Measurements from ENCODE around the gene HJURP. TPM values are rescaled to one million over a fixed set of nuclear protein-coding genes. Genes with fewer than 3 reads are reported as not detected.
"Not testable (repeated sequence)": the region's sequence is repeated elsewhere in the genome, so short reads cannot be mapped to it uniquely, and the experiment has no call there.

HJURP gene, protein sequence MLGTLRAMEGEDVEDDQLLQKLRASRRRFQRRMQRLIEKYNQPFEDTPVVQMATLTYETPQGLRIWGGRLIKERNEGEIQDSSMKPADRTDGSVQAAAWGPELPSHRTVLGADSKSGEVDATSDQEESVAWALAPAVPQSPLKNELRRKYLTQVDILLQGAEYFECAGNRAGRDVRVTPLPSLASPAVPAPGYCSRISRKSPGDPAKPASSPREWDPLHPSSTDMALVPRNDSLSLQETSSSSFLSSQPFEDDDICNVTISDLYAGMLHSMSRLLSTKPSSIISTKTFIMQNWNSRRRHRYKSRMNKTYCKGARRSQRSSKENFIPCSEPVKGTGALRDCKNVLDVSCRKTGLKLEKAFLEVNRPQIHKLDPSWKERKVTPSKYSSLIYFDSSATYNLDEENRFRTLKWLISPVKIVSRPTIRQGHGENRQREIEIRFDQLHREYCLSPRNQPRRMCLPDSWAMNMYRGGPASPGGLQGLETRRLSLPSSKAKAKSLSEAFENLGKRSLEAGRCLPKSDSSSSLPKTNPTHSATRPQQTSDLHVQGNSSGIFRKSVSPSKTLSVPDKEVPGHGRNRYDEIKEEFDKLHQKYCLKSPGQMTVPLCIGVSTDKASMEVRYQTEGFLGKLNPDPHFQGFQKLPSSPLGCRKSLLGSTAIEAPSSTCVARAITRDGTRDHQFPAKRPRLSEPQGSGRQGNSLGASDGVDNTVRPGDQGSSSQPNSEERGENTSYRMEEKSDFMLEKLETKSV
- 1 to 10 TPM in 1 of 2 donors, not detected in 1; 1.1 TPM for total RNA-seq
- long read RNA-seq = 0 reads

DNA sequence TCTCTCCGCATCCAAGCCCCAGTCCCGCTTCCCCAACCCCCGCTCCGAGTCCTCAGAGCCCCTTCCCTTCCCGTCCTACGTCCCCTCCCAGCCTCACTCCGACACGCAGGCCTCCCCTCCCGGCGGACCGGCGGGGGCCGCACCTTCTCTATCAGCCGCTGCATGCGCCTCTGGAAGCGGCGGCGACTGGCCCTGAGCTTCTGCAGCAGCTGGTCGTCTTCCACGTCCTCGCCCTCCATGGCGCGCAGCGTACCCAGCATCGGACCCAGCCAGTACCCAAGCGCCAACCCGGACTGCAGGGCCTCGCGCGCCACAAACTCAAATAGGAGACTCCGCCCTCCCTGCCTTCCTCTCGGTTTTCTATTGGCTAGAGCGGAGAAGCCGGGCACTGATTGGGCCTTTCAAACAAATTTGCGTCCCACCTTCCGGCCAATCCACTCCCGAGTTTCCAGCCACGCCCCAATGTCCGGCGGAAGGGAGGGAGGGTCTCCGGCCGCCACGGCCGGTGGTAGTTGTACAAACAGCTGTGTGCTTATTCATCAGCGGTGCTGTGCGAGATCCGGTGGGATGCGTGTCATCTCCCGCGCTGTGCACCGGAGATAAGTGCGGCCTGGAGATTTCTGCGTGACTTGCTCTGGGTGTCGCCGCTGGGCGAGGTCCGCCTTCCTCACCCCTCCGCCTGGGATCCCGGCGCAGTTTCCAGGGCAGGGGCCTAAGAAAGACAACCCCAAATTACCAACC, at the start of gene HJURP:
Gene HJURP, minus strand, starts transcription at position 295 of the 741 bp plus-strand sequence. Its CDS starts 35 bp downstream, at position 260.
- ATAC-seq = peak; percentile 100
- DNase-seq = peak; percentile 93
- intact Hi-C loops (cut with DNase I) = no loop called here

DNA sequence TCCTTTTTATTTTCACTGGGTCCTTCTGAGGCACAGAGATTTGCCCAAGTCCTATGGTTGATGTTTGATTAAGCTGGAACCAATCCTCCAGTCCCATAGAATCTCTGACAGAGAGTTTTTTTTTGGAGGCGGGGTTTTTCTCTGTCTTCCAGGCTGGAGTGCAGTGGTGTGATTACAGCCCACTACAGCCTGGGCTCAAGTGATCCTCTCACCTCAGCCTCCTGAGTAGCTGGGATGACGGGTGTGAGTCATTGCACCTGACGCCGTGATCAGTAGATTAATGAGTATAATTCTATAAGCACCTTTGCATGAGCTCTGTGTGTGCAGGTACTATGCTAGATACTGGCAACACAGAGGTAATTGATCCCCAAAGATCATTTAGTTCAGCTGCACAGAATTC, 47.5 kb upstream of the HJURP start:
- no peak for DNase-seq
- intact Hi-C loops (cut with DNase I) = no loop called here
- no peak for ATAC-seq

DNA sequence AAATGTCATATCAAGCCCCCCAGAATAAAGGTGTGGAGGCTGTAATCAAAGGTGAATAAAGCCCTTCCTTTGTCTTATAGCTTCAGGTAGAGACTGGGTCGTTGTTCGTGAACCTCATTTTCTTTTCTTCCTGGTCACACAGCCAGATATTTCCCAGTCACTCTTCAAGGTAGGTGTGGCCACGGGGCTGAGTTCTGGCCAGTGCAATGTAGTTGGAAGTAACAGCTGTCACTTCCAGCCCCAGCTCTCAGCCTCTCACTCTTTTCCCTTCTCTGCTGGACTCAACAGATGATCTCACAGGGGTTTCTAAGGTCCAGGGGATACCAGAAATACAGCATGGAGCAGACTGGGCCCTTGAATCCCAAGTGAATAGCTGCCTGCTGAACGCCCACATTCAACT, 47.0 kb upstream of the HJURP start:
- intact Hi-C loops (cut with DNase I) = no loop called here
- ATAC-seq (no peak), DNase-seq (no peak)

DNA sequence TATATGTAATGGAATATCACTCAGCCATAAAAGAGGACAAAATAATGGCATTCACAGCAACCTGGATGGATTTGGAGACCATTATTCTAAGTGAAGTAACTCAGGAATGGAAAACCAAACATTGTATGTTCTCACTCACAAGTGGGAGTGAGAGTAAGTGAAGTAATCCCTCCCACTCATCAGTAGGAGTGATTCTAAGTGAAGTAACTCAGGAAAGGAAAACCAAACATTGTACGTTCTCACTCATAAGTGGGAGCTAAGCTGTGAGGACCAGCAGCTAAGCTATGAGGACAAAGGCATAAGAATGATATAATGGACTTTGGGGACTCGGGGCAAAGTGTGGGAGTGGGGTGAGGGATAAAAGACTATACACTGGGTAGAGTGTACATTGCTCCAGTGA, 41.9 kb upstream of the HJURP start:
- DNase-seq; ATAC-seq; intact Hi-C loops (cut with DNase I): not testable (repeated sequence)

DNA sequence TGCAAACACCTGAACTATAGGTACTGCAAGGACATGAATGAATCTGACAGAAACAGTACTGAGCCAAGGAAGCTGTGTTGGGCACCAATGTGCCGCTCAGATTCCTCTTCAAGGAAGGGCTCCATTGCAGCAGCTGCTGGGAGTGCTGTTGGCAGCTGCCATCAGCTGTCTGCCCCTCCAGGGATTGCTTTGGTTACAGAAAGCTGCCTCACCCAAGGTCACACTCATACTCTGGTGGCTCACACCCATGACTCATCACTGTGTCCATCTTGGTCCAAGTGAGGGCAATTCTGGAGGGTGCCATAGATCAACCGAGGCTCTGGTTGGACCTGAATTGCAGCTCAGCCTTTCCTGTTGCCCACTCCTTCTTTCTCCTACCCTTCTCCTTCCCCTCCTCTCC, 38.5 kb upstream of the HJURP start:
- intact Hi-C loops (cut with DNase I) = no loop called here
- ATAC-seq = no peak
- DNase-seq = no peak

DNA sequence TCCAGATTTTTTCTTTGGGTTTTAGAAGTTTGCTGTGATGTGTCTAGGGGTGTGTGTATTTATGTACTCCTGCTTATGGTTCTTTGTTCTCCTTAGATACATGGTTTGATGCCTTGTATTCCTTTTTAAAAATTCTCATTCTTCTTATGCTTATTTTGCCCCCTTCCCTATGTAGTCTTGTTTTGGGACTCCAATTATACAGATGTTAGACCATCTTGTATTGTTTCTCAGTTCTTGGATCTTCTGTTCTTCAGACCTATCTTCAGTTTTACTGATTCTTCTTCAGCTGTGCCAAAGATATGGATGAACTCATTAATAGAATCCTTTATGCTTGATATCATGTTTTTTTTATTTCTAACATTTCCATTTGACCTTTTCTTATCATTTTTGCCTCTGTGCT, 28.0 kb upstream of the HJURP start:
- ATAC-seq = no peak
- intact Hi-C loops (cut with DNase I) = no loop called here
- no peak for DNase-seq

DNA sequence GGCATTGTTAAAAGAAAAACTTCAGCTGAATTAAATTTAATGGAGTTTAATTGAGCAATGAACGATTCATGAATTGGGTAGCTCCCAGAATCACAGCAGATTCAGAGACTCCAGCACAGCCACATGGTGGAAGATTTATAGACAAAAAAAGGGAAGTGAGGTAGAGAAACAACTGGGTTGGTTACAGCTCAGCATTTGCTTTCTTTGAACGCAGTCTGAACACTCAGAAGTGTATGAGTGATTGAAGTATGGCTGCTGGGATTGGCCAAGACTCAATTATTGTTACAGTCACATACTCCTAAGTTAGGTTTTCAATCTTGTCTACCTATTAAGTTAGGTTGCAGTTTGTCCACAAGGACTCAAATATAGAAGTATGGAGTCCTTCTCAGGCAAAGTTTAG, 17.8 kb upstream of the HJURP start:
- intact Hi-C loops (cut with DNase I) = not testable (repeated sequence)

DNA sequence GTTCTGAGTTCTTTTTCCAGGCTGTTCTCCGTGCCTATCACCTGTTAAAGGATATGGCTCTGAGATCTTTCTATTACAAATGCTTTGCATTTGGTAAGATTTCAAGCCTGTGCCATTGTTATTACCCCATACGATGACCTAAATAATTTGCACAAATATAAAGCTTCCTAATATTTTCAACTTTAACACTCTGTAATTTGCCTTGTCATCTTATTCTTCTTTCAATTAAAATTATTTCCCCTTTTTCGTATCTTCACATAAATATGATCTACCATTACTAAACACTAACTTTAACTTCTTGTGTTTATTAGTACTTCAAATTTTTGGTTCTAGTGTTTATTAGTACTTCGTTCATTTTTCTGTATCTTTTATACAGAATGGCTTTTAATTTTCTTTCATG, 17.1 kb upstream of the HJURP start:
- DNase-seq (no peak), ATAC-seq (no peak)
- intact Hi-C loops (cut with DNase I) = no loop called here

More for the DNA sequence above, 17.8 kb upstream of the HJURP start:
- DNase-seq, ATAC-seq: not testable (repeated sequence)

DNA sequence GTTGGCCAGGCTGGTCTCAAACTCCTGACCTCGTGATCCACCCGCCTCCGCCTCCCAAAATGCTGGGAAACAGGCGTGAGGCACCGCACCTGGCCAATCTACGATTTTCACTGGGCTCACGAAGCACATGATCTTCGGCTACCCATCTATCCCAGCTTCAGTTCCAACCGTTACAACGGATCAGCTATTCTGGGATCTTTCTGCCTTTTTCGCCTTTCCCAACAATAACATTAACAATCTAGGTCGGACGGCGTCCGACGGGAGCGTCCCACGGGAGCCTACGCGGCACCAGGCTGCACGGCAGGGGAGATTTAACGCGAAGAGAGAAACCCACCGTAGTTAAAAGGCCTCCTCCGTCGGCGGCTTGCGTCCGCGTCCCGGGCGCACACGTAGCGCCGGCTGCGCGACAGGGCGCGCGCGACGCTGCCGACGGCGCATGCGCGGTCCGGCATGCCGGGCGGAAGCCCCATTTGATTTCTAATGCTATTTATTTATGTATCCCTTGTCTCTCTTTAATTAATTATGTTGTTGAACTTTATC, 13.7 kb upstream of the HJURP start, which contains the start of gene MSL3B:
Gene MSL3B, minus strand, starts transcription at position 394 of the 540 bp plus-strand sequence.
- intact Hi-C loops (cut with DNase I) = no loop called here
- DNase-seq (peak; percentile 40), ATAC-seq (peak; percentile 64 to 76)

DNA sequence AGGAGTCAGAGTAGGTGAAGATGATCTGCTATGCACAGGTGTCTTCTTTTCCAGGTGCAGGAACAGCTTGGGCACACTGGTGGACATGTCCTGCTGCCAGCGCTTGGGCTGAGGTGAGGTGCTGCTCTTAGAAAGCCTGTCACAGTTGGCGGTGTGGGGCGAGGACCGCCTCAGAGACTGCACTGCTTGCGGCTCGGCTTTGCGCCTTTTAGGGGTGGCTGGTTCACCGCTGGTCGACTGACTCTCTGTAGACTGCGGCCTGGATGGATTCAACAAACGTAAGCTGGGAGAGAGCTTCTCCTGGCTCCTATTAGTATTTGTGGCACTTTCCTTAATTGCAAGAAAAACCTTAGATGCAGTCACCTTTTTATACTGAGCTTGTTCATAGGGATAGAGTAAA, 12.1 kb upstream of the HJURP start:
- no peak for DNase-seq
- ATAC-seq = no peak
- intact Hi-C loops (cut with DNase I) = no loop called here

DNA sequence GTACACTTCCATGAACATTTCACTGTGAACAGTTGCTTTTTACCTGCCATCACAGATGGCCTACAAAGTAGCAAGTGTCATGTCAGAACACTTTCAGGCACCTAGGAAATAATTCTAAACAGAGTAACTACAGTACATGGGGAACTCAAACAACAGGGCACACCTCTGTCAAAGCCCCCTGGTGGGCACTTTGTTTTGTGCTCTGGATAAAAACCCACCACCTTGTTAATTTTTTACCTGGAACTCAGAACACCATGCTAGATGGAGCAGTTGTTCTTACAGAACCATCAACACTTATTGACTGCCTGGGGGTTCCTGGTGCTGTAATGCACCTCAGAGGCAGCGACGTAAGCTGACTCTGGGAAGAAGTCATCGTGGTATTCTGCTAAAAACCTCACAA, 11.5 kb upstream of the HJURP start:
- DNase-seq (no peak), ATAC-seq (no peak)
- intact Hi-C loops (cut with DNase I) = no loop called here

DNA sequence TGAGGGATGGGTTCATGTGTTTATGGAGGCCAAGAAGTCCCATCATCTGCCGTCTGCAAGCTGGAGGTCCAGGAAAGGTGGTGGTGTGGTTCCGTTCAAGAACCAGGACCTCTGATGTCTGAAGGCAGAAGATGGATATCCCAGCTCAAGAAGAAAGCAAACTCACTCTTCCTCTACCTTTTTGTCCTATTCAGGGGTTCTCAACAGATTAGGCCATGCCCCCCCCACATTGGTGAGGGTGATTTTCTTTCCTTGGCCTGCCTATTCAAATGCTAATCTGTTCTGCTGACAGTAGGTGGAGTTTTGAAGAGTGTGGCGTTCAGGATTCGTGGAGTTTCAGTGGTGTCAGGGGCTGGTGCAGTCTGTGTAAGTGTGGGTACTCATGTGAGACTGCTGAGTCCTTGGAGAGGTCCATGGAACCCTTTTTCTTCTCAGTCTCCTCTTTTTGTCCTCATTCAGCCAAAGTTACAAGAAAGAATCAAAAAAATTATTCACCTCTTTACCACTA, 8.0 kb upstream of the HJURP start:
- no peak for ATAC-seq
- intact Hi-C loops (cut with DNase I) = no loop called here

DNA sequence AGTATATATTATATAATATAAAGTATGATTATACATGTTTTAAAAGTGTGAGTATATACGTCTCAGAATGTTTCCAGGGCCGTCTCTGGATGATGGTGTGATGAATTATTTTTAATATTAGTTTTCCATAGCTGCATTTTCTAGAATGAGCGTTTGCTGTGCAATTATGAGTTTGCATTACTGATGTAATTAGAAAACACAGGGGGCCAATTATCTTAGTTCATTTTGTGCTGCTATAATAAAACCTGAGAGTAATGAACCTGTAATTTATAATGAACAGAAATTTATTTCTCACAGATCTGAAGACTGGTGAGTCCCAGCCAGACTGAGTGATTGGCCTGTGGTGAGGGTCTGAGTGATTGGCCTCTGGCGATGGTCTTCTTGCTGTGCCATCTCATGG, 4.0 kb upstream of the HJURP start:
- ATAC-seq = no peak
- no peak for DNase-seq
- intact Hi-C loops (cut with DNase I) = no loop called here

More for the DNA sequence above, 8.0 kb upstream of the HJURP start:
- no peak for DNase-seq

DNA sequence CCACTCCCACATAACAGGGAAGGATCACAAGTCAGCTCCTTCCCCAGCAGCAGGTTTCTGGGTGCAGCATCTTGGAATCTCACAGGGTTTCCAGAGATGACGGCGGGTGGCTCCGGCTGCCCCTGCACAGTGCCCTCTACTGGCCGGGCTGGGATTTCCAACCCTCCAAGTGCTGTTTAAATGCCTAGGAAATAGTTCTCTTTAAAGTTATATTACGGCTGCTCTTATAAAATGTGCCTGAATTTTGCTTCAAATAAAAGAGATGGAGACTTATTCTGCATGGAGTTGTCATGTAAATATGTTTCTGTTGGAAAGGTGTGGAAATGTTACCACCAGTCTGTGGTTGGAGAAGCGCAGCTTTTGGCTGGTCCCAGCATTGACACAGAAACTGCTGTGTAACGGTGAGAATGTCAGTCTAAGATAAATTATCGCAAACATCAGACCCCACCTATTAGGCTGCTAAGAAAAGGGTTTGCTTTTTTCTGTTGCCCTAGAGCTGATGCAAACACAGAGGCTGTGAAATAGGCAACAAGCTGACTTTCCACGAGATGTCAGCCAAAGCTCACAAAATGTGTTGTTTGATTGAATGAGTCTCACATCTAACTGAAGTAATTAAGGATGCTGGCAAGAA, 3.3 kb upstream of the HJURP start:
- DNase-seq (no peak), ATAC-seq (no peak)
- intact Hi-C loops (cut with DNase I) = no loop called here

DNA sequence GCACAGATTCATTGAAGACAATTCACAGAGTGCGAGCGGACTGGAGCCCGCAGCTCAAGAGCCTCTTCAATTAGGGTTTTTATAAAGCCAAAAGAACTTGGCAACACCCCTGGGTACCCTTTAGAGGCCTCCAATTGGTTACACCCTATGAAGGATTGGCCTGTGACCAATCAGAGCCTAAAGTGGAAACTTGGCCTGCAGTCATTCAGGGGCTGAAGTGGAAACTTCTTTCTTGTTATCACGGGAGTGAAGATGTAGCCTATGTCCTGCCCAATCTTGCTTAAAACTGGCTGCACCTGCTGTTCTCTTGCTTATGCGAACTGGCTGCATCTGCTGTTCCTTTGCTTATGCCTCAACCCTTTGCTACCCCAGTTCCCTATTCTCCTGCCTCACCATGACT, 1.8 kb upstream of the HJURP start:
- DNase-seq = no peak
- intact Hi-C loops (cut with DNase I) = no loop called here
- ATAC-seq = no peak

DNA sequence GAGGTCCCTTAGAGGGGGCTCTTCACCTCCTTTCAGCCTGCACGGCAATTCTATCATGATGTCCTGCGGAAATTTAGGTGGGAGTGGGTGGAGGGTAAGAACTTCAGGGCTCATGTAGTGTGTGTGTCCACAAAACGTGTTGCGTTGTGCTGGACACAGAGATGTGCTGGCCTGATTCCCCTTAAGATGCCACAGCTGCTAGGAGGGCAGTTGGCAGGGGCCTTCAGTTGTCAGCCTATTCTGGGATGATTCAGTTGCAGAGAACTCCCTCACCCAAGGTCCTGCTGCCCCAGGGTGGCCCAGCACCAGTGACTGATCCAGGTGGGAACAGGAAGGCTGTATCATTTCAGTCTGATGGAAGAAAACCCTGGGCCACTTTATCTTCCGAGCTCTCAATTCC, 1.0 kb upstream of the HJURP start:
- intact Hi-C loops (cut with DNase I) = no loop called here
- ATAC-seq (no peak), DNase-seq (no peak)

DNA sequence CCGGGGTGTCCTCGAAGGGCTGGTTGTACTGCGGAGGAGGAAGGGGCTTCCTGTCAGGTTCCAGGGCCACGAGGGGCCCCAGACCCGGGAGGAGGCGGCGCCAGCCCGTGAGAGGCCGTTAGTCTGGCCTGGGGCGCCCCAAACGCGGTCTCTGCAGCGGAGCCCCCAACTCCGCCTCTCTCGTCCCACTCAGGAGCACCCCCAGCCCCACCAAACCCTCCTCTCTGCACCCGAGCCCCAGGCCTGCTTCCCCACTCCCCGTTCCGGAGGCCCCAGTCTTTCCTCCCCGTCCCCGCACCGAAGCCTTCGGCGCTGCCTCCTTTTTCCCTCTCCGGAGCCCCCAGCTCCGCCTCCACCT, 473 bp downstream of the HJURP start:
- DNase-seq = no peak
- no peak for ATAC-seq
- intact Hi-C loops (cut with DNase I) = no loop called here

DNA sequence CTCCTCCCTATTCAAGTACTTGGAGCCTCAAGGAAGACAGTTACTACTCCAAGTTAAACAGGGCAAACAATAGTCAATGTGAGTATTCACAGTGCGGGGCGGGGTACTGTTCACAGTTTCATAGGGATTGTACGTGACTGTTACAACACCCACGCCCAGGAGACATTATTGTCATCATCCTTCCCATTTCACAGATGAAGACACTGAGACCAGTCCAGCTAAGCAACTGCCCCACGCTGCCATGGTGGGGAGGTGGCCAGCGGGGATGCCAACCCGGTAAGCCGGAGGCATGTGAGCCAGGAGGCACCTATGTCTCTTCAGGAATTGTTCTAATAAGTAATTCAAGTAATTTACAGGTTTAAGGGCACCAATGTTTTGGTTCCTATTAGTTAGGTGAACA, 982 bp downstream of the HJURP start:
- DNase-seq (no peak), ATAC-seq (no peak)
- intact Hi-C loops (cut with DNase I) = no loop called here

DNA sequence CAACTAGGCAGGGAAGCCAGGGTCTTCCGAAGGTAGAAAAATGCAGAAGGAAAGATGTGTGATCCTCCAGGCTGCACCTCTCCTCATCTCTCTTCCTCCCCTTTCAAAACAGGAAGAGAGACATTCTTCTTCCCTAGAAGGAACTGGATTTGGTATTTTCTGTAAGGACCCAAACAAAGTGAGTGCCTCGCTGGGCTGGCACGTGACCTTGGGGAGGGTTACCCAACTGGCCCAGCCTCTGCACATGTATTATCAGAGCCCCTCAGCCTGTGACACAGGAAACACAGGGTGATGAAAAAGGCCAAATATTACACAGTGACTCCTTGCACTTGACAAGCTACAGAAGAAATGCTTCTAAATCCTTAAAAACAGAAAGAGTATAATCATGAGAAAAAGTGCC, 2.3 kb downstream of the HJURP start:
- ATAC-seq = no peak
- DNase-seq = no peak
- intact Hi-C loops (cut with DNase I) = no loop called here
